ENCODE data around the gene DGCR2.
"Not testable (repeated sequence)": the region's sequence is repeated elsewhere in the genome, so short reads cannot be mapped to it uniquely, and the experiment has no call there.

DNA sequence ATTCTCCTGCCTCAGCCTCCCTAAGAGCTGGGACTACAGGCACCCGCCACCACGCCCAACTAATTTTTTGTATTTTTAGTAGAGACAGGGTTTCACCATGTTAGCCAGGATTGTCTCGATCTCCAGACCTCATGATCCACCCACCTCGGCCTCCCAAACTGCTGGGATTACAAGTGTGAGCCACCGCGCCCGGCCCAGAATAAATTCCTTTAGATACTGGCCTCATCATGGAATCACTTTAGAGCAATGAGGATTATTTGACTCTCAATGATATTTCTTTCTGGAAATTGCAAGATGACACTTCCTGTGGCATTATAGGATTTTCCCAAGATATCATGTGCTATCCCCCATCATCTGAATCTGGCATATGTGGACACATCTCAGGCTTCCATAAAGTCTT, 108.8 kb downstream of the DGCR2 start:
- TF ChIP-seq POLR2AphosphoS5 (IDR thresholded peaks at IDR 0.05; ENCODE audit: low read depth): not testable (repeated sequence)
- TF ChIP-seq, protein P1, sequence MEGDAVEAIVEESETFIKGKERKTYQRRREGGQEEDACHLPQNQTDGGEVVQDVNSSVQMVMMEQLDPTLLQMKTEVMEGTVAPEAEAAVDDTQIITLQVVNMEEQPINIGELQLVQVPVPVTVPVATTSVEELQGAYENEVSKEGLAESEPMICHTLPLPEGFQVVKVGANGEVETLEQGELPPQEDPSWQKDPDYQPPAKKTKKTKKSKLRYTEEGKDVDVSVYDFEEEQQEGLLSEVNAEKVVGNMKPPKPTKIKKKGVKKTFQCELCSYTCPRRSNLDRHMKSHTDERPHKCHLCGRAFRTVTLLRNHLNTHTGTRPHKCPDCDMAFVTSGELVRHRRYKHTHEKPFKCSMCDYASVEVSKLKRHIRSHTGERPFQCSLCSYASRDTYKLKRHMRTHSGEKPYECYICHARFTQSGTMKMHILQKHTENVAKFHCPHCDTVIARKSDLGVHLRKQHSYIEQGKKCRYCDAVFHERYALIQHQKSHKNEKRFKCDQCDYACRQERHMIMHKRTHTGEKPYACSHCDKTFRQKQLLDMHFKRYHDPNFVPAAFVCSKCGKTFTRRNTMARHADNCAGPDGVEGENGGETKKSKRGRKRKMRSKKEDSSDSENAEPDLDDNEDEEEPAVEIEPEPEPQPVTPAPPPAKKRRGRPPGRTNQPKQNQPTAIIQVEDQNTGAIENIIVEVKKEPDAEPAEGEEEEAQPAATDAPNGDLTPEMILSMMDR (IDR thresholded peaks at IDR 0.05; ENCODE audit: insufficient read depth, low read length): not testable (repeated sequence)

Measured in HL-60 (cell line).